ENCODE measurements around the gene FANCI. TPM values are rescaled to one million over a fixed set of nuclear protein-coding genes. Genes with fewer than 3 reads are reported as not detected.
A peak's percentile ranks its signal among the peaks of the same experiment; 100 is the strongest.

Gene FANCI
- total and polyA plus RNA-seq, 2 of the 4 experiments (the other 2 are of a cell fraction), result 13.2 to 34.2 TPM

DNA sequence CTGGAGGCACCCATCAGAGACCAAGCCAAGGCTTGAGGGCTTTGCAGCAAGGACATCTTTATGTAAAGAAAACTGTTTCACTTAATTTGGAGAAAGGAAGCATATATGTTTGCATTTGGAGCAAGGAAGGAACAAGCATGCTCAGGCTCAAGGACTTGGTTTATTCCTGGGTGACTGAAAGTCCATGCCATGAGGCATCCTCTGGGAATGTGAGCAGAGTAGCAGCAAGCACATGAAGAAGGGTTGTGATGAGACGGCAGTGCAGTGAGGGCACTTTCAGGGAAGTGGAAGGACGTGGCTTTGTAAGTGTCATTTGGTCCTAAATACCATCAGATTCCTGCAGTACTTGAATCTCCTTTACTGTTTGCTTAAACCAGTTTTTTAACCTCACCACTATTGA is 64.0 kb downstream of the FANCI start:
- H3K4me2 ChIP-seq (ENCODE audit: low read depth, low read length), result no peak overlapping the region; the same call in 1 of the 2 replicates
- ATAC-seq (ENCODE audit: low read depth), result peak; percentile 85

More for the DNA sequence above, 64.0 kb downstream of the FANCI start:
- no peak overlapping the region for H3K56ac ChIP-seq (ENCODE audit: extremely low read depth, insufficient read depth, low read length)
- H3K9me3 ChIP-seq (ENCODE audit: control insufficient read depth, insufficient read depth, low read length), result peaks cover 2% of the 10 kb centered on the region; the same call in 1 of the 2 replicates
- peak overlapping the region; percentile 68 for H2AK9ac ChIP-seq (replicated peaks; ENCODE audit: low read depth, low read length, poor library complexity)
- no peak overlapping the region for H2AK5ac ChIP-seq (ENCODE audit: low read depth, low read length)
- no peaks in the 10 kb centered on the region for H3K27me3 ChIP-seq (ENCODE audit: control insufficient read depth, insufficient read depth, low read length)
- BruUV-seq (replicated peaks), result no TSS peak
- no peak overlapping the region for H3K4me3 ChIP-seq (ENCODE audit: insufficient read depth, low read depth, low read length)
- no peak overlapping the region for H3K14ac ChIP-seq (replicated peaks; ENCODE audit: low read depth, low read length)
- in situ Hi-C loops (cut with MboI; ENCODE audit: low sequenced_read_pairs), result no loop called here
- TF ChIP-seq CTCF (conservative IDR thresholded peaks at IDR 0.05; ENCODE audit: low read depth, low read length) (no peak), MXI1 (IDR thresholded peaks at IDR 0.05; ENCODE audit: borderline replicate concordance, low read depth, low read length) (0 out of 2 replicates have a peak, but pooled peaks have one; percentile 33), MAZ (IDR thresholded peaks at IDR 0.05; ENCODE audit: borderline replicate concordance, low read depth, low read length) (no peak), RFX5 (IDR thresholded peaks at IDR 0.05; ENCODE audit: low read depth, low read length) (no peak), MAFK (IDR thresholded peaks at IDR 0.05; ENCODE audit: low read depth, low read length) (no peak)
- H4K5ac ChIP-seq (ENCODE audit: low read depth, low read length), result no peak overlapping the region
- H4K91ac ChIP-seq (ENCODE audit: insufficient read depth, low read depth, low read length), result no peak overlapping the region
- no peak overlapping the region for H2AFZ ChIP-seq (replicated peaks; ENCODE audit: low read length, poor library complexity)
- no peak overlapping the region for H3K9ac ChIP-seq (ENCODE audit: low read depth, low read length)
- CTCF ChIA-PET, result interaction anchor here (1.3 kb wide), 1 partner anchor 101 kb away, joined by 4 read pairs; no protein-coding TSS in a partner anchor
- H2BK15ac ChIP-seq (ENCODE audit: low read depth, low read length), result no peak overlapping the region
- no peak overlapping the region for H3K27ac ChIP-seq (ENCODE audit: insufficient read depth, low read length)
- no peak overlapping the region for H2BK120ac ChIP-seq (ENCODE audit: low read depth, low read length)
- no peak overlapping the region for H3K18ac ChIP-seq (ENCODE audit: low read depth, low read length)
- peaks cover 3% of the 10 kb centered on the region; the same call in 1 of the 2 replicates for H3K36me3 ChIP-seq (ENCODE audit: control insufficient read depth, insufficient read depth, low read length)
- no peak overlapping the region for H2BK20ac ChIP-seq (ENCODE audit: low read depth, low read length)
- no peaks in the 10 kb centered on the region; the same call in 1 of the 2 replicates for H3K9me1 ChIP-seq (ENCODE audit: insufficient read depth, low read length)
- WGBS, 2 experiments (ENCODE audit: extremely low coverage in 2 of 2, insufficient read length in 1 of 2), result no CpG with 5 or more reads among the region's 2 CpGs
- dilution Hi-C loops (cut with HindIII; ENCODE audit: low sequenced_read_pairs, unreplicated experiment), result no loop called here
- no peak overlapping the region for H3K23ac ChIP-seq (ENCODE audit: low read depth, low read length)
- no peaks in the 10 kb centered on the region for H3K79me1 ChIP-seq (ENCODE audit: low read depth in 1 of 2, low read length in 2 of 2)
- peak overlapping the region; percentile 59 for H2BK5ac ChIP-seq (ENCODE audit: low read depth, low read length, poor library complexity, severe bottlenecking)
- peak; percentile 82 for DNase-seq
- intact Hi-C loops (cut with micrococcal nuclease), result loop anchor here (10.0 kb wide), 2 partner anchors 253 to 403 kb away; no protein-coding TSS in a partner anchor
- H4K20me1 ChIP-seq (ENCODE audit: insufficient read depth, low read length), result no peaks in the 10 kb centered on the region
- POLR2A ChIA-PET (ENCODE audit: unreplicated experiment), result no interaction called here
- H3K4me1 ChIP-seq (ENCODE audit: control insufficient read depth, insufficient read depth, low read length), result peaks cover 7% of the 10 kb centered on the region; the same call in 1 of the 2 replicates
- no peak overlapping the region for H4K8ac ChIP-seq (ENCODE audit: low read depth in 2 of 2, low read length in 2 of 2)
- H3K4ac ChIP-seq (ENCODE audit: low read depth, low read length), result no peak overlapping the region
